B cell (primary cell): Measurements from ENCODE around the gene ATXN7L3B. TPM values are rescaled to one million over a fixed set of nuclear protein-coding genes. Genes with fewer than 3 reads are reported as not detected.
A peak's percentile ranks its signal among the peaks of the same experiment; 100 is the strongest.

Experiments
- ATAC-seq: fragments of 200-7000 bp; cut with Tn5 transposase; one replicate; pipeline ENCODE4 v1.10.0; 2021; ENCODE audit warnings: low read depth, mild to moderate bottlenecking, moderate number of reproducible peaks, moderate library complexity
- CTCF ChIA-PET: fragments of 350-600 bp; sonication (Branson Sonifier 250); formaldehyde crosslinking; loops from one replicate; lab custom pipeline; 2021; ENCODE audit warnings: antibody characterized with exemption, inconsistent platforms; lab: Charles Lee
- POLR2A ChIA-PET: fragments of 350-600 bp; sonication (Branson Sonifier 250); formaldehyde crosslinking; loops from one replicate; lab custom pipeline; 2021; ENCODE audit warnings: antibody characterized with exemption; lab: Charles Lee
- DNase-seq: peaks from one replicate; pipeline ENCODE4 v3.0.0; 2013
- H2AFZ ChIP-seq: 2 replicates; pipeline ENCODE4 v1.6.1; 2012; ENCODE audit warnings: mild to moderate bottlenecking, low read depth, low read length; ENCODE audit not compliant: insufficient read depth, poor library complexity, severe bottlenecking
- H3K27ac ChIP-seq, 2 donors: 1 replicate in 1 of 2; 2 replicates in 1 of 2; pipeline ENCODE4 v1.5.1; 2012 to 2013; ENCODE audit warnings: low read length in 2 of 2, mild to moderate bottlenecking in 2 of 2, moderate library complexity in 1 of 2
- H3K27me3 ChIP-seq, 4 experiments: fragments of 200-600 bp in 1 of 4; sonication (generic) in 1 of 4; replicated peaks in 1 of 4; 1 replicate in 2 of 4; 2 replicates in 2 of 4; pipeline versions ENCODE4 v1.6.1 to v1.7.0; 2013 to 2016; ENCODE audit warnings: low read length in 3 of 4, mild to moderate bottlenecking in 2 of 4, mixed read lengths in 1 of 4, moderate library complexity in 1 of 4; ENCODE audit not compliant: insufficient read depth in 4 of 4, control insufficient read depth in 3 of 4; ENCODE audit errors: control extremely low read depth in 1 of 4
- H3K36me3 ChIP-seq, 2 experiments: replicated peaks in 1 of 2; 1 replicate in 1 of 2; 2 replicates in 1 of 2; pipeline versions ENCODE4 v1.6.1 to v1.7.1; 2013; ENCODE audit warnings: low read length in 1 of 2; ENCODE audit not compliant: insufficient read depth in 2 of 2, control insufficient read depth in 1 of 2; ENCODE audit errors: control extremely low read depth in 1 of 2, extremely low read depth in 1 of 2
- H3K4me1 ChIP-seq, 2 donors: fragments of 200-600 bp in 1 of 2; sonication (generic) in 1 of 2; 1 replicate in 1 of 2; 2 replicates in 1 of 2; pipeline versions ENCODE4 v1.5.1 to v1.6.1; 2013 to 2017; ENCODE audit warnings: low read length in 2 of 2; ENCODE audit not compliant: control insufficient read depth in 2 of 2, insufficient read depth in 2 of 2
- H3K4me2 ChIP-seq: replicated peaks from 2 replicates; pipeline ENCODE3; 2012; ENCODE audit warnings: mild to moderate bottlenecking, low read depth, low read length; ENCODE audit not compliant: poor library complexity, severe bottlenecking
- H3K4me3 ChIP-seq, 5 experiments: fragments of 200-600 bp in 1 of 5; sonication (generic) in 1 of 5; 1 replicate in 3 of 5; 2 replicates in 2 of 5; pipeline versions ENCODE4 v1.5.1 to v1.7.0; 2011 to 2016; ENCODE audit warnings: low read length in 4 of 5, mild to moderate bottlenecking in 4 of 5, low read depth in 2 of 5, control low read depth in 1 of 5, moderate library complexity in 1 of 5; ENCODE audit not compliant: insufficient read depth in 1 of 5; ENCODE audit errors: control extremely low read depth in 1 of 5, extremely low read depth in 1 of 5
- H3K79me2 ChIP-seq: fragments of 200-600 bp; sonication (generic); one replicate; pipeline ENCODE4 v1.6.0; 2016; ENCODE audit warnings: low read length; ENCODE audit not compliant: control insufficient read depth, insufficient read depth
- H3K9ac ChIP-seq: fragments of 200-600 bp; sonication (generic); 2 replicates; pipeline ENCODE4 v1.6.1; 2017; ENCODE audit warnings: mild to moderate bottlenecking, low read length, moderate library complexity
- H3K9me3 ChIP-seq, 3 donors: one replicate each; pipeline versions ENCODE4 v1.6.1 to v1.7.1; 2013; ENCODE audit warnings: low read length in 2 of 3; ENCODE audit not compliant: control insufficient read depth in 2 of 3, insufficient read depth in 1 of 3; ENCODE audit errors: control extremely low read depth in 1 of 3
- H4K20me1 ChIP-seq: 2 replicates; pipeline ENCODE4 v1.6.0; 2012; ENCODE audit warnings: mild to moderate bottlenecking, low read length; ENCODE audit not compliant: insufficient read depth, control insufficient read depth, poor library complexity, severe bottlenecking
- H3K27ac Mint-ChIP-seq: one replicate; pipeline ENCODE4 v1.8.0; 2021; ENCODE audit warnings: mixed read lengths
- H3K27me3 Mint-ChIP-seq: one replicate; pipeline ENCODE4 v1.8.0; 2021; ENCODE audit warnings: mixed read lengths
- H3K4me1 Mint-ChIP-seq: one replicate; pipeline ENCODE4 v1.8.0; 2021; ENCODE audit warnings: mixed read lengths
- H3K4me3 Mint-ChIP-seq: one replicate; pipeline ENCODE4 v1.8.0; 2021; ENCODE audit warnings: mixed read lengths
- H3K9me3 Mint-ChIP-seq: one replicate; pipeline ENCODE4 v1.8.0; 2022; ENCODE audit warnings: mixed read lengths; ENCODE audit not compliant: insufficient read depth
- CTCF ChIP-seq: fragments of 200-600 bp; IDR thresholded peaks from one replicate; pipeline ENCODE4 v1.8.0; 2022; ENCODE audit warnings: antibody characterized with exemption, mild to moderate bottlenecking
- EZH2 ChIP-seq: IDR thresholded peaks from 2 replicates; pipeline ENCODE4 v1.6.1; 2012; ENCODE audit warnings: borderline replicate concordance, low read depth, mild to moderate bottlenecking, moderate library complexity, low read length; ENCODE audit not compliant: insufficient read depth, poor library complexity, severe bottlenecking
- WGBS: methylation state at CpG from one replicate; pipeline ENCODE4 v1.1.5; 2013; ENCODE audit warnings: missing lambda C conversion rate; ENCODE audit not compliant: insufficient coverage; 5-methylcytosine and 5-hydroxymethylcytosine counted together
- intact Hi-C: fragments of 100-400 bp; cut with micrococcal nuclease; formaldehyde crosslinking; loops from one replicate; pipeline ENCODE4 v1.10.0; 2022
- polyA plus RNA-seq: library from polyadenylated mRNA; depleted of rRNA; stranded (reverse); fragments of >200 nt; gene quantifications from 2 replicates; pipeline ENCODE4 v1.2.3, GENCODE V29; 2012
- total RNA-seq, 2 donors: library from RNA; stranded (reverse); fragments of 120-200 nt in 1 of 2; gene quantifications; 1 replicate in 1 of 2; 2 replicates in 1 of 2; pipeline versions ENCODE4 v1.2.3 to v1.2.4, GENCODE V29; 2013 to 2022

Gene ATXN7L3B
- total and polyA plus RNA-seq, 2 donors (not counting 1 experiment from before 2014, with no cell fraction given), result 15.0 to 38.6 TPM

- Mint-ChIP-seq H3K4me1 (peaks cover 36% of the 10 kb centered on the region), H3K9me3 (peaks cover 3% of the 10 kb centered on the region), H3K27me3 (peaks cover 3% of the 10 kb centered on the region), H3K27ac (peak overlapping the region; percentile 50), H3K4me3 (peak overlapping the region; percentile 13)
- no peak overlapping the region for H3K9ac ChIP-seq
- ATAC-seq, result no peak
- H4K20me1 ChIP-seq, result peaks cover 14% of the 10 kb centered on the region
- no peaks in the 10 kb centered on the region for H3K27me3 ChIP-seq
- no peak overlapping the region for H3K4me3 ChIP-seq
- peaks cover 29% of the 10 kb centered on the region for H3K79me2 ChIP-seq
- 92% methylated on average over 2 of the region's 5 CpGs for WGBS
- peaks cover 24 to 27% of the 10 kb centered on the region in 2 donors for H3K4me1 ChIP-seq
- H3K4me2 ChIP-seq, result no peak overlapping the region
- no peaks in the 10 kb centered on the region for H3K9me3 ChIP-seq
- POLR2A ChIA-PET, result no interaction called here
- peak; percentile 54 for DNase-seq
- H2AFZ ChIP-seq, result no peak overlapping the region
- no peak for TF ChIP-seq CTCF
- TF ChIP-seq EZH2, result no peak
- peaks cover 0 to 5% of the 10 kb centered on the region in 2 experiments for H3K36me3 ChIP-seq
- CTCF ChIA-PET, result no interaction called here
- H3K27ac ChIP-seq, result no peak overlapping the region
- intact Hi-C loops, result loop anchor here (10.0 kb wide), 1 partner anchor 979 kb away; the partner anchor contains the start of gene KRR1
These were observed 2.1 kb upstream of the ATXN7L3B start for GRCh38 chr12:74535536-74535935.

DNA sequence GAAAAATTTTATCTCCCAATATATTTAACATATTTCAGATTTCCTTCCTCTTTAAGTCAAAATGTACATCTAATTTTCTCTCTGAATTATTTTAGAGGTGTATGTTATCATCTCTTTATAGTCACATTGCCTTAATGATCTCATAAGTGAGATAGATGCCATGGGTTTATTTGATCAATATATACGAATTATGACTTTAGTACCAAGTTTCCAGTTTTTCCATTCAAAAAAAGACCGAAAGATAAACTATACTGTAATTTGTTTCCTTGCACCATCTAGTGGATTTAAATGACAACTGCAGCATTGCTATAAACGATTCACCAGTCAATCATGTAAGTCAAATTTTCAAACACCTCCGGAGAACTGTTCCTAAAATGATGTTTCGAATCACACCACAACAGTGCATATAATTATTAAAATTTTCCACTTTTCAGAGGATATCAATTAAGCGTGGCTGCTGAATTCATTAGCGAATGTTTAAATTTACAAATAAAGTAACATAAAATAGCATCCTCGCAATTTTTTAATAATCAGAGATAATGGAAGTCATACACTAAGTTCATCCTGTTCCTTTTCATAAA is 419 bp upstream of the ATXN7L3B start:
- peak overlapping the region; percentile 57 to 97 (median 72) for H3K4me3 ChIP-seq
- intact Hi-C loops, result loop anchor here (2.0 to 10.0 kb wide), 2 partner anchors 978 to 1548 kb away; partner anchors contain the start of genes KRR1 and NAP1L1
- DNase-seq, result no peak

More for the DNA sequence above, 419 bp upstream of the ATXN7L3B start:
- H3K4me1 ChIP-seq, result peaks cover 41% of the 10 kb centered on the region in 2 donors
- peak overlapping the region; percentile 98 for H3K27ac Mint-ChIP-seq
- peak overlapping the region; percentile 80 for H2AFZ ChIP-seq
- peak overlapping the region; percentile 98 for H3K4me3 Mint-ChIP-seq
- H3K9me3 ChIP-seq, result no peaks in the 10 kb centered on the region
- peak overlapping the region; percentile 98 for H3K9ac ChIP-seq
- H4K20me1 ChIP-seq, result peaks cover 22% of the 10 kb centered on the region
- ChIA-PET CTCF (no interaction called here), POLR2A (interaction anchor here (1.6 kb wide), 1 partner anchor 1811 kb away, joined by 4 read pairs; the partner anchor contains the start of gene BBS10)
- H3K9me3 Mint-ChIP-seq, result peaks cover 3% of the 10 kb centered on the region
- peak; percentile 56 for ATAC-seq
- no peaks in the 10 kb centered on the region for H3K27me3 Mint-ChIP-seq
- TF ChIP-seq EZH2 (no peak), CTCF (peak; percentile 86)
- peak overlapping the region; percentile 92 to 94 for H3K27ac ChIP-seq
- H3K4me2 ChIP-seq, result peak overlapping the region; percentile 83
- WGBS, result 0% methylated on average over 1 of the region's 8 CpGs
- H3K79me2 ChIP-seq, result peaks cover 39% of the 10 kb centered on the region
- no peaks in the 10 kb centered on the region for H3K27me3 ChIP-seq
- peaks cover 53% of the 10 kb centered on the region for H3K4me1 Mint-ChIP-seq
- H3K36me3 ChIP-seq, result peaks cover 0 to 19% of the 10 kb centered on the region in 2 experiments
